Loucy (cell line): Measurements from ENCODE around the gene NAALADL1.

Source experiments
- H2AFZ ChIP-seq: fragments of 200-600 bp; sonication (generic); 2 replicates; pipeline ENCODE4 v1.6.0; 2016; ENCODE audit warnings: antibody characterized with exemption, mild to moderate bottlenecking, low read length, moderate library complexity
- H3F3A ChIP-seq: fragments of 200-600 bp; 2 replicates; pipeline ENCODE4 v1.6.0; 2016; ENCODE audit warnings: antibody characterized with exemption, low read depth, mild to moderate bottlenecking
- H3K27me3 ChIP-seq: fragments of 200-600 bp; sonication (generic); 2 replicates; pipeline ENCODE4 v1.6.1; 2014; ENCODE audit warnings: low read length, mild to moderate bottlenecking; ENCODE audit not compliant: insufficient read depth, poor library complexity, severe bottlenecking
- H3K36me3 ChIP-seq: fragments of 200-600 bp; sonication (generic); 2 replicates; pipeline ENCODE4 v1.6.1; 2016; ENCODE audit warnings: low read length; ENCODE audit not compliant: insufficient read depth
- H3K4me1 ChIP-seq: fragments of 200-600 bp; sonication (generic); 2 replicates; pipeline ENCODE4 v1.5.1; 2014; ENCODE audit warnings: low read length, mild to moderate bottlenecking; ENCODE audit not compliant: insufficient read depth, poor library complexity, severe bottlenecking
- H3K4me2 ChIP-seq: fragments of 200-600 bp; sonication (generic); 2 replicates; pipeline ENCODE4 v1.6.0; 2014; ENCODE audit warnings: antibody characterized with exemption, low read length, low read depth, mild to moderate bottlenecking; ENCODE audit not compliant: poor library complexity, severe bottlenecking
- H3K4me3 ChIP-seq: fragments of 200-600 bp; sonication (generic); 2 replicates; pipeline ENCODE4 v1.5.1; 2014; ENCODE audit warnings: low read length, mild to moderate bottlenecking, mixed read lengths; ENCODE audit not compliant: poor library complexity, severe bottlenecking
- H3K79me2 ChIP-seq: fragments of 200-600 bp; sonication (generic); 2 replicates; pipeline ENCODE4 v1.6.1; 2014; ENCODE audit warnings: low read length; ENCODE audit not compliant: insufficient read depth
- H3K9ac ChIP-seq: fragments of 200-600 bp; sonication (generic); 2 replicates; pipeline ENCODE4 v1.6.0; 2014; ENCODE audit warnings: mild to moderate bottlenecking, low read depth, low read length, moderate library complexity; ENCODE audit not compliant: poor library complexity, severe bottlenecking
- H3K9me2 ChIP-seq: fragments of 200-600 bp; sonication (generic); replicated peaks from 2 replicates; pipeline ENCODE4 v1.6.1; 2016; ENCODE audit warnings: low read depth, low read length, mixed read lengths
- H3K9me3 ChIP-seq: fragments of 200-600 bp; sonication (generic); 2 replicates; pipeline ENCODE4 v1.6.1; 2014; ENCODE audit warnings: mild to moderate bottlenecking, antibody characterized with exemption, low read length, low read depth; ENCODE audit not compliant: insufficient read depth
- H4K20me1 ChIP-seq: fragments of 200-600 bp; sonication (generic); 2 replicates; pipeline ENCODE4 v1.6.0; 2014; ENCODE audit warnings: antibody characterized with exemption, low read length, mild to moderate bottlenecking; ENCODE audit not compliant: insufficient read depth, poor library complexity, severe bottlenecking
- CTCF ChIP-seq: fragments of 200-600 bp; sonication (generic); conservative IDR thresholded peaks from 2 replicates; pipeline ENCODE4 v1.5.1; 2014; ENCODE audit warnings: mild to moderate bottlenecking, antibody characterized with exemption, low read length
- EZH2phosphoT487 ChIP-seq: fragments of 200-600 bp; IDR thresholded peaks from 2 replicates; pipeline ENCODE4 v1.6.1; 2018; ENCODE audit warnings: antibody characterized with exemption, mild to moderate bottlenecking, moderate library complexity, borderline replicate concordance

Gene NAALADL1

GRCh38 chr11:65100674-65101350 lies 42.5 kb upstream of the NAALADL1 start:
- Histone ChIP-seq H3K4me1 (peaks cover 24% of the 10 kb centered on the region), H3K4me3 (no peak overlapping the region), H3F3A (no peaks in the 10 kb centered on the region), H3K9me2 (no peaks in the 10 kb centered on the region), H3K9me3 (no peaks in the 10 kb centered on the region), H3K27me3 (no peaks in the 10 kb centered on the region), H2AFZ (no peak overlapping the region), H3K4me2 (no peak overlapping the region), H4K20me1 (peaks cover 14% of the 10 kb centered on the region), H3K9ac (no peak overlapping the region), H3K79me2 (peaks cover 49% of the 10 kb centered on the region), H3K36me3 (no peaks in the 10 kb centered on the region)
- TF ChIP-seq EZH2phosphoT487: no peak
- peak; percentile 28; the same call in 1 of the 2 replicates for TF ChIP-seq CTCF

- Histone ChIP-seq H4K20me1 (peaks cover 14% of the 10 kb centered on the region), H3K9me3 (no peaks in the 10 kb centered on the region), H3K4me2 (peak overlapping the region; percentile 97), H3K36me3 (no peaks in the 10 kb centered on the region), H3K4me3 (peak overlapping the region; percentile 96), H3K9ac (peak overlapping the region; percentile 87), H3K4me1 (peaks cover 20% of the 10 kb centered on the region), H3K79me2 (peaks cover 39% of the 10 kb centered on the region), H3K9me2 (no peaks in the 10 kb centered on the region), H3K27me3 (no peaks in the 10 kb centered on the region), H3F3A (no peaks in the 10 kb centered on the region), H2AFZ (no peak overlapping the region)
- TF ChIP-seq EZH2phosphoT487: no peak
- TF ChIP-seq CTCF: no peak
These were observed 38.6 kb upstream of the NAALADL1 start for GRCh38 chr11:65096926-65097325.

- H3K9ac ChIP-seq: peak within 1 kb of the TSS; percentile 87
- TF ChIP-seq EZH2phosphoT487: no peak
- no peak for TF ChIP-seq CTCF
- peak within 1 kb of the TSS; percentile 92 for H2AFZ ChIP-seq
- peaks cover 14% of the 10 kb centered on the region for H4K20me1 ChIP-seq
- H3K9me2 ChIP-seq: no peaks in the 10 kb centered on the region
- no peaks in the 10 kb centered on the region for H3K27me3 ChIP-seq
- H3K4me2 ChIP-seq: peak within 1 kb of the TSS; percentile 97
- H3K9me3 ChIP-seq: no peaks in the 10 kb centered on the region
- peaks cover 20% of the 10 kb centered on the region for H3K4me1 ChIP-seq
- no peaks in the 10 kb centered on the region for H3K36me3 ChIP-seq
- H3F3A ChIP-seq: no peaks in the 10 kb centered on the region
- peak within 1 kb of the TSS; percentile 96 for H3K4me3 ChIP-seq
- H3K79me2 ChIP-seq: peaks cover 38% of the 10 kb centered on the region
These were observed 37.8 kb upstream of the NAALADL1 start, which contains the start of gene VPS51 for GRCh38 chr11:65095974-65096806. VPS51 (plus strand) TSS chr11:65096214; CDS start chr11:65096251, 37 bp downstream.
